GM19455 (cell line): ENCODE data around the gene SRGAP3.

ENCODE experiments used
- ATAC-seq: cut with Tn5 transposase; IDR thresholded peaks from one replicate; pipeline ENCODE4 v1.9.1; 2021; ENCODE audit not compliant: unreplicated experiment

SRGAP3 gene

DNA sequence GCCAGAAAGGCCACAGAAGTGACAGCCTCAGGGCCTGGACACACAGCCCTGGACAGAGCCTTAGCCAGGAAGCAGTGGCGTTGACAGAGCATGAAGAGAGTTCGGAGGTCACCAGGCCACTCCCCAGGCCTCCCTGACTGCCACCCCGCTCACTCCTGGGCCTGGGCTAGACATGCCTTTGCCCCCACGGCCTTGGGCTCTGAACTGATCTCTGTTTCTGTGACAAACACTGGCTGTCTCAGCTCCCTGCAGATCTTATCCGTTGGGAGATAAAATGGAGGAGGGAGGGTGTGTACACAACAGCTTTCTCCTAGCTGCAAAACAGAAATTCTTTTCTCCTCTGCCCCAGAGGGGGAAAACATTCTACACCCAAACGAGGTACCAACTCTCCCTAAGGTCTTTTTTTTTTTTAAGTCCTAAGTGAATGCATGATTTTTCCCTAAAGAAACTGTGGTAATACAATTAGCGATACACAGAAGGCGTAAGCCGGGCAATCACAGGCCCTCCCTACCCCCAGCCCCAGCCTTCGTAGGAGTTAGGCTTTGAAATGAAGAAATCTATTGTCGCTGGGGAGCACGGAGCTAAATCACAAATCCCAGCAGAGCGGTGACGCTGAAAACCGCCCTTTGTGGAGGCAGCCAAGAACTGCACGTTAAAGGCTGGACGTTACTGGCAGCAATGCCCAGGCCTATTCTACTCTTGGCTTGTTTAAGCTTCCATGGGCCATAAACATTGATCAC is 45.0 kb downstream of the SRGAP3 start:
- ATAC-seq: no peak

DNA sequence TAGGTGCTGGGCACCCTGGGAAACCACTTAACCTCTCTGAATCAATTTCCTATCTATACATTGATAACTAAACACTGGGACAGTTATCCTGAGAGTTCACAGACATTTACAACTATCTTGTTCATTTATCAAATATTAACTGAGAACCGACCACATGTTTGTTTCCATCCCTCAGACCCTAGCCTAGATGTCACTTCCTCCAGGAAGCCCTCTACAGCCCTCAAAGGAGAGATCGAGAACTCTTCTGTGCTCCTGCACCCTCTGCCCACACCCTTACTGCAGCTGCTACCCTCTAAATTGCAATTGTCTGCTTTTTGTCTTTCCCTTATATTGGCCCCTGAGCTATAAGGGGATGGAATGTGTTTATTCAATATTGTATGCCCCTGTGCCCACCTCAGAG is 46.1 kb downstream of the SRGAP3 start:
- no peak for ATAC-seq

DNA sequence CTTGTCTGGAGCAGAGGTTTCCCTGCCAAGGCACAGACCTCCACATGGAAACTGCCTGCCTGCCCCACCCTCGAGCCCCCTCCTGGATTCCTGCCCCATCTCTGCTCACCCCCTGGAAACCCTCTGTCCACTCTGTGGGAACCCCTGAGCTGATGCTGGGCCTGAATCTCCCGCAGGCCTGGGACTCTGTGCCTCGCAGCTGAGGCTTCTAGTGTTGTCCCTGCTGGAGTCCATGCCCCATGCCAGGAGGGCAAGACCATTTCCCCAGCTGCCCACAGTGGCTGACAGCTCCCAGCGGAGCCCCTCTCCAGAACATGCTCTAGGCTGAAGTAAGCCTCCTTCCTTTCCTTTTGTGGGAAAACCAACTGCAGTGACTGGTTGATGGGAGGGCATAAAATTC is 46.9 kb downstream of the SRGAP3 start:
- ATAC-seq: no peak

DNA sequence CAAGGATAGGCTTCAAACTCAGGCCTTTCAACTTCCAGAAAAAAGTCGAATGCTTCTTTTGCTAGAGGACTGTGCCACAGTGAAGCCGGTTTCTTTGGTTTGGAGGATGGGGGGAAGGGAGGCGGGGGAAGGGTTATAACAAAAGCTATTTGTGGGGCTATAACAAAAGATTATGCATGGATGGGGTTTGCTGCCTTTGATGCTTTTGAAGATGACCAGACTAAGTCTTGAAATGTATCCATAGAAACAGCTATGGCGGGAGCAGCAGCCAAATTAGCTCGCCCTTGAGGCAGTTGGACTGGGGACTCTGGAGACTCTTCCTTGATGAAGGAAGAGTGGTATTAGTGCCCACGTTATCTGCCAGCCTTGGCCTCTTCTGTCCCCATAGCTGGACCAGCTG is 47.5 kb downstream of the SRGAP3 start:
- ATAC-seq: no peak

DNA sequence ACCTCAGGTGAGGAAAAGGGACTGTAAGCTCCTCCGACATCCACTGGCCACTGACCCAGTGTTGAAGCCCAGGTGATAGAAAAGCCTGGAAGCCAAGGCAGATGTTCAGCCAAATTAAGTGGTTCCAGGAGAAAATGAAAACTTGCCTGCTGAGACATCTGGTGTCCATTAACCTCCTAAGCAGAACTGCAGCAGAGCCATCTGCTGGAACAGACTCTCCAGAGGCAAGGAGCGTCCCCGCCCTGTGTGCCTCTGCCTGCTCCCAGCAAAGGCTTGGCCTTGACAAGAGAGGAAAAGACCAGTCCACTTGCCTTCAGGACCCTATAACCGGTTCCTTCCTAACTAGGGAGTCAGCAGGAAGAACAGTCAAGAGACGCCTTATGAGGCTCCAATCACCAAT is 48.2 kb downstream of the SRGAP3 start:
- ATAC-seq: no peak

DNA sequence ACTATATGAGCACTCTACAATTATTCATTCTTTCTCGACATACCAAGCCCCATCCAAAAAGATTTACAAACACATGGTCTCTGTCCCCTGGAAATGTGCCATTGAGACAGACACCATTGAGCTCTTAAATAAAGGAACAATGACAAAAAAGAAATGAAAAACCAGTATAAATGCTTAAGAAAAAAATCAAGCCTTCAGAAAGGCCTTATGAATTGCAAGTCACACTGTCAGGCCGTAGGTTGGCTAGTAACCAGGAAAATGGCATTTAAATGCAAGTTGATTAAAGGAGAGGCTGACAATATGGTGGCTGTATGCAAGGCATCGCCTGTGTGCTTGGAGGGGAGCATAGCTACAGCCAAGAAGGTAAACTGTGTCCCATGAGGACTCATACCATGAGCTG is 49.7 kb downstream of the SRGAP3 start:
- no peak for ATAC-seq

DNA sequence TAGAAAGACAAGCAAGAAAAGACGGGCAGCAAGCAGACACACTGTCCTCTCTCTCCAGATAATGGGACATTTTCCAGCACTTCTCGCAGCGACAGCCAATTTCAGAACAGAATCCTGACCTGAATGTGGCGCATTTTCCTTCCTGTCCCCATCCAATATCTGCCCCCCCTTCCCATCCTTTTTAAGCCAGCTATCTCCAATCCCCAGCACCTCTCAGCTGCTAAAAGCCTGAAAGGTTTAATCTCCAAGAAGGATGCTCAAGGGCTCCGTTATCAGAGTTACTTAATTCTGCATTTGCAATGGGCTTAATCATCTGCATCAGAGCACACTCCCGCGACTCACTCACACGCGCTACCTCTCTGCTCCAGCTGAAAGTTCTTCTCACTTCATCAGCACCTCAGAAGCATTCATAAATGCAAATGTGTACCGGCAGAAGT is 50.5 kb downstream of the SRGAP3 start:
- no peak for ATAC-seq

DNA sequence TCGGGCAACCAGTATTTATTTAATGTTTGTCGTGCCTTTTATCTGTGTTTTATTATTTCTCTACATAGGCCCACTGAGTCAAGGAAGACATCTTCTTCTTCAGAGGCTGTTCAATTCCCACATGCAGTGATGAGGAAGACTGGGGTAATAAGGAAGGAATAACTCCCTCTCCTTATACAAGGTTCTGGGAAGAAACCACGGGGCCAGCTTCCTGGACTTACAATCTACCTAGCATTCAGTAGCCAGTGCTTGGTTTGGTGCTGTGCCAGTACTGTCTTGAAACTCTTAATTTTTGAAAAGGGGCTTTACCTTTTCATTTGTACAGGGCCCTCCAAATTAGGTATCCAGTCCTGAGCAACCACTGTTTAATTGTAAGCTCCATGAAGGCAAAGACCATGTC is 51.2 kb downstream of the SRGAP3 start:
- no peak for ATAC-seq

DNA sequence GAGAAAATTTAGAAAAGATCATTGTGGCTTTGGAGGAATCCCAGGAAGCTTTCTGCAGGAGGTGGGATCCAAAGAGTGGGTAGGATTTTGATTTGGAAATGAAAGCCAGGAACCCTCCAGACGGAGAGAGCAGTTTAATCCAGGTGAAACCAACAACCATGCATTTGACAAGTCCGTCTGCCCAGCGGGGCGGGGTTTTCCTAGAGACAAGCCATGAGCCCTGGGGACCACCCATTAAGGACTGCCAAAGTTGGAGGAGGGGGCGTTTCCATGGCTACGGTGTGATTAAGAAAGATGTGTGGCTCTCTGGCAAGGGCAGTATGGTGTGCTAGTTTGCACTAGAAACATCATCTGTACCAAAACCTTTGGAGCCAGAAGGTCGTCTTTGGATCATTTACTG is 53.4 kb downstream of the SRGAP3 start:
- ATAC-seq: no peak

DNA sequence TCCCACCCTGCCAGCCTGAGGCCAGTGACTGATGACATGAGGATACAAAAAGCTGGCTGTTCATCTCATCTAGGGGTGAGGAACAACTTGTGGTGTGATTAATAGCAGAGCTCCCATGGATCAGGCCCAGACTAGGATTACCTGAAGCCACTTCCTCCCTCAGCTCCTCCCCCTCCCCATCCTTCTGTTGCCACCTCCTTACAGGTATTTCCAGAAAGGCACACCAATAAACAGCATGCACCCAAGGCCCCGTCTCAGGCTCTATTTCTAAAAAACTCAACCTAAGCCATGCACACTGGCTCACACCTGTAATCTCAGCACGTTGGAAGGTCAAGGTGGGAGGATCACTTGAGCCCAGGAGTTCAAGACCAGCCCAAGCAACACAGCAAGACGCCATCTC is 54.1 kb downstream of the SRGAP3 start:
- ATAC-seq: no peak

DNA sequence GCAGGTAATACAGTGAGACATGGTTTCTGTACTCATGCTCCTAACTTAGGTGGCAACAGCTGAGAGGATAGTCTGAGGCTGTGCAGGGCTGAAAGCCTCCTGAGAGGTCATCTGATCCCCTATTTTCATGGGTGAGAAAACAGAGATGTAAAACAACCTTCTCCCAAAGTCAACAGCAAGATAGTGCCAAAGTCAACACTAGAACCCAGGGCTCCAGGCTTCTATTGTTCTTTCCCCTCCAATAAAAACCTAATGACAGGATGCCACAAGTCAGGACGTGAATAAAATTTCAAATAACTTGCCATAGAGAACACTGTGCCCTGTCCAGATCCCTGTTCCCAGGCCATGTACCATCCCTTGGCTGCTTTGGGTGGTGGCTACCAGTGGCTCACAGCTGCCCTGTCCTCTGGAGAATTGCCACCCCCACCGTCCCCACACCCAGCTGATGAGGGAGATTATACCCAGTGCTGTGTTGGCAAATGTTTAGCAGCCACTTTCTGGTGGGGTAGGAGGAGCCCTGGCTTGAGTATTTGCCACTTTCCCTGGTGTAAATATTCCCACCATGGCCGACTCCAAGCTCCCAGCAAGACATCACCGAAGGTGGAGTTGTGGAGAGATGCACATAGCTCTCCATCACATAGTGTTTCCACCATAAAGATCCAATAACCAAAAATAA is 54.8 kb downstream of the SRGAP3 start:
- ATAC-seq: no peak

DNA sequence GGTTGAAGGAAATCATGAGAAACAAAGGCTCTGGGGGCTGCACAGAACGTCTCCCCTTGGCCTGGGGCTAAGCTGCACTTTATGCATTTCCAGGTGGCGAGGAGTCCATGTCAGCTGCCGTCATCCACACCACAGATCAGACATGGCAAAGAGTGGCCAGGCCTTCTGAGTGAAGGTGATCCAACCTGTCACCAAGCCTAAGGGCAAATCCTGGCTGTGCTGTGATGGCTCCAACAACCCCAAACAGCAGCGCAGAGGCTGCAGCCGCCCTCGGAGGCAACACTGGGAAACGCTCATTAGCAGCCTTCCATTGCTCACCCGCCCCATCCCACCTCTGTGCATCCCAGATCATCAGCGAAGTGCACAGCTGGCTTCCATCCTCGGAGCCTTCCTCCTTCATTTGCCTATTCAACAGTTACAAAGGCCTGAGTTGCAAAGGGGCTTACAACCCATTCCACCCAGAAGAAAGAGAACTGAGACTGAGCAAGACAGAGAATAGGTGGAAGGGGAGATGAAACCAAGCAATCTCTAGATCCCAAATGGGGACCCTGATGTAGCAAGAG is 55.7 kb downstream of the SRGAP3 start:
- ATAC-seq: no peak

DNA sequence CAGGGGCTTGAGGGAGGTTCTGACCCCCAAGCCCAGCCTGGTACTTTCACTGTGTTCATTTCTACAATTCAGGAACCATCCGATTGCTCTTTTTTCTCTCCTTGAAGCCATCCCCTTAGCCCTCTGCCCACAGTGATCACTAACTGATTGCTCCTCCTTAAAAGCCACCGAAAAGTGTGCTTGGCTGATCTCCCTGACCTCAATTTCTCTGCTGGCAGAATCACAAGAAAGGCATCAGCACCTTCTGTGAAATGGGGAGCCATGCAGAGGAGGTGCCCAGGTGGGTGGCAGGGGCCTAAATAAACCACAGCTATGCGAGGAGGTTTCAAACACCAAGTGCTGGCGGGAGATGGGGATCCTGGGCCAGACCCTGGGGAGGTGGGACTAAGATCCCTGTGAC is 56.2 kb downstream of the SRGAP3 start:
- ATAC-seq: no peak

DNA sequence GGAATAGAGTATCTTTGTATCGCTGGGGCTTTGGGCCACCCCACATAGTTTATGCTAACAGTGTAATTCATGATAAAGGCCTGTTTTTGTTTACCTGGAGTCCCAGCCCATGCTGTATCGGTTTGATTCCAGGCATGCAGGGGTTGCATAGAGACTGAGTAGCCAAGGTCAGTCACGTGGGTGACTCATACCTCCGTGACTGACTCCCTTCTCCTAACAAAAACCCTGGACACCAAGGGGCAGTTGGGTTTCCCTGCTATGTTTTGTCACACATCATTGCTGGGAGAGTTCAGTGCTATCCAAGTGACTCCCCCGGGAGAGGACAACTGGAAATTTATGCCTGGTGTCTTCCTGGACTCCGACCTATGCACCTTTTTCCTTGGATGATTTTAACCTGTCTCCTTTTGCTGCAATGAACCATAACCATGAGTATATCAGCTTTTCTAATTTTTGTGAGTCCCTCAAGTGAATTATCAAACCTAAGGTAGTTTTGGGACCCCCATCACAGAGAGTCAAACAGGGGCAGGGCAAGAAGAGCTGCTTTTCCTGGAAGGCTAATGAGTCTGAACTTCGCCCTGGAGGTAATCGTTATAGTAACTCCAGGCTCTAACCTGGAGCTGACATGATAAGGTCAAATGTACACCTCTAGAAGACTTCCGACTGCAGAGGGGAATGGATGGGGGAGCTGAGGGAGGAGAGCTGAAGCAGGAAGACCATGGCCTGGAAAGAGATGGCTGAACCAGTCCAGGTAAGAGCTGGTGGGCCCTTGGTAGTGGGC is 57.0 kb downstream of the SRGAP3 start:
- no peak for ATAC-seq

DNA sequence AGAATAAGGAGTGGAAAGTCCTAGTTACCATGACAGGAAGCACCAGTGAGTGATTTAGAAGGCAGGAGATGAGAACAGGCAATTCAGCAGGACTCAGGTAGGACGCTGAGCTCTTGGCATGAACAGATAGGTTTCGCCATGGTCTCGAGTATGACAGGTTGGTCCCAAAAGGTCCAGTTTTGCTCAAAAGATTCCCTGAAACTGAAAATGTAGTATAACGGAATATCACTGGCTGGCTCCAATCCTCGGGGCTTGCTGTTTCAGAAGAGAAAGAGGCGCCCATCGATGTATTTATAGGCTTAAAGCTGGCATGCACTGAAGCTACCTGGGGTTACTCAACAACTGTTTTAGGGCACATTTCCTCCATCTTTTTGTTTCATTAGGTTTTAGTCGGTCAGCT is 59.2 kb downstream of the SRGAP3 start:
- no peak for ATAC-seq

DNA sequence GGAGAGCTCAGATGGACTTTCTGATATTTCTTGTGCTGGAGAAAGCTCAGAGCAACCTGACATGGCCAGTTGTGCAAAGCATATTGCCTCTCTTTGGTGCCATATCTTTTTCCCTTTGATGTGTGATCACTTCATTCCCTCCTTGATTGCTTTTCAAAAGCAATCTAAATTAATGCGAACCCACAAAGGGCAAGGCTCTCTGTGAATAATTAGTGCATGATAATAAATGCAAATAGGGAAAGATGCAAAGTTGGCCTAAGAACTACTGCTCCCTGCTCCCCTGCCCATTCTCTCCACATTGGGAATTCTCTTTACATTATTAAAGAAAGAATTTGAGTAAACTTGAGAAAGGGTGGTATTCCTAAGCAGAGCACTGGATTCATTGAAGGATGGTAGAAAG is 60.9 kb downstream of the SRGAP3 start:
- no peak for ATAC-seq

DNA sequence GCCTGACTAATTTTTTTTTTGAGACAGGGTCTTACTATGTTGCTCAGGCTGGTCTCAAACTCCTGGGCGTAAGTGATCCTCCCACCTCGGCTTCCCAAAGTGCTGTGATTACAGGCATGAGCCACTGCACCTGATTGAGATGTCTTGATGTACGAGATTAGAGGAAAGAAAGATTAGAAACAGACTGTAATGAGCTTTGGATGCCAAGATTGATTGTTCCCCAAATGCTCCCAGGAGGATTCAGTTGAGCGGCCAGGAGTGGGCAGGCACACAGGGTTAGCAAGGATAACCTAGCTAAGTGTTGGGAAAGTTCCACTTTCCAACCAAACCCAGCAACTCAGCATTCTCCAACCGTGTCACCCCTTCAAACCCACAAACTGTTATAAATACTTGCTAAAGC is 63.7 kb downstream of the SRGAP3 start:
- ATAC-seq: no peak

DNA sequence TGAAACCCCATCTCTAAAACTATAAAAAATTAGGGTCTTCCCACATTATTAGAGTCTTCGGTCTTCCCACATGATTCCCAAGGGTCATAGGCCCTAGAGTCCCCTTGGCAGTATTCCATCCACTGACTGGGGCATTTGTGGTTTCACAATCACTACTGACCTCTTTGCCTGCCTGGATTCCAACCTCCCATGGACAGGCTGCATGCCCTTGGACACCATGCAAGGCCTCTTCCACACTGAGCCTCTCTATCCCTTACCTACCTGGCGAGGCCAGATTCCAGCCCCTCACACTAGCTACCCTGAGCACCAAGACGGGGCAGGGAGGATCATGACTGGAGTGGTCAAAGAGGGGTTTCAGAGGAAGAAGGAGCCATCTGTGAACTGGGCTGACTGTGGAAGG is 64.4 kb downstream of the SRGAP3 start:
- ATAC-seq: no peak

DNA sequence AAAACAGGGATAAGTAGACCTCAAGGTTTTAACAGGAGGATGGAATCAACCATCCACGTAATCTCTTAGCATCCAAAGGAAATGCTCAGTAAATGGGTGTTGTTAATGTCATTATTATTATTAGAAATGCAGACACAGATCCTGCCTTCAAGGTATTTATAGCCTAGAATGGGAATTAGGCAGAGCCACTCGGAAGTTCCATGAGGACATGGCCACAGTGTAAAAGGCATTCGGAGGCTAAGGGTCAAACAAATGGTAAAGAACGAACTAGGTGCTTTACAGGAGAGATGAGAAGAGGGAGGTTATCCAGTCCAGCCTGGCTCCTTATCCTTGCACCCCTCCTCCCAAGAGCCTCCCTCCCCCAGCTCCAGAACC is 65.0 kb downstream of the SRGAP3 start:
- no peak for ATAC-seq

DNA sequence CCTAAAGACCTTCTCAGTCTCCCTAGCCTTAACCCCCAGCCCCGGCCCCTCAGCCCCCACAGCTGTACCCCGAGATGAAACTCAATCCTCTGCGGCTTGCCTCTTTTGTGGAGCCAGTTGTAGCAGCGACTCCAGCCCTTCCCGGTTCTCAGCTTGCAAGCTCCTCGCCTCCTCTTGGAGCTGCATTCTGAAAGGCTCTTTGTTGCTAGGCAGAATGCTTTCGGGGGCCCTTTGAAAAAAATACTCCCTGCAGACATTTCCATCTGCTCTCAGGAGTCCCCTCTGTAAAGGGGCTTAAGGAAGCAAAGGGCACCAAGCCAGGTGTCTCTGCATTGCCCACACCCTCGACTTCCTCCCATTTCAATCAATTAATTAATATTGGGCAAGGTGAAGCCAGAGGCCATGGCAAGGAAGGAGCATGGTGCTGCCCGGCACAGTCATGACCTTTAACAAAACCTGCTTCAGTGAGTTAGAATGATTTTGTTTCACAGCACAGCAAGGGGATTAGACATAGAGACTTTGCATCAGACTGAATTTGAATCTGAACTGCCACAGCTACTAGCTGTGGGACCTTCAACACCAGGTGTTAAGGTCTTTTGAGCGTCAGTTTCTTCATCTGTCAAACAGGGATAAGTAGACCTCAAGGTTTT is 65.5 kb downstream of the SRGAP3 start:
- no peak for ATAC-seq

DNA sequence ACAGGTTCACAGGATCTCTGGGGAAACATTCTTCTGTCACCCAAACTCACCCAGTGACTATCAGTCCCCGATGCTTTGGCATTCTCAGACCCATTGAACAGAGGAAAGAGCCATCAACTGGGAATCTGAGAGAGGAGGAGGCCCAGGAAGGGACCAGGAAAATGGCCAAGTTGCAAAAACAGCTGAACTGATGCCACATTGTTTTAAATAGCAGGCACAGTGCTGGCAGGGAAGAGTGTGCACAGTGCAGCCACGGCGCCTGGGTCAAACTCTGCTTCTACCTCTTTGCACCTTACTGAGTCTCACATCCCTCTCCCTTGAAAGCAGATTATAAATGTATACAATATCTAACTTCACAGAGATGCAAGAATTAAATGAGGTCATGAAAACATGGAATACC is 66.4 kb downstream of the SRGAP3 start:
- ATAC-seq: no peak
